K562 (cell line): ENCODE measurements around the gene PUSL1. TPM values are rescaled to one million over a fixed set of nuclear protein-coding genes. Genes with fewer than 3 reads are reported as not detected.
A peak's percentile ranks its signal among the peaks of the same experiment; 100 is the strongest.

ENCODE experiments used
- CTCFL ChIP-seq: IDR thresholded peaks from 2 replicates; pipeline ENCODE4 v1.6.1; 2011; ENCODE audit warnings: borderline replicate concordance, low read depth, mild to moderate bottlenecking, moderate library complexity, low read length; ENCODE audit not compliant: insufficient read depth, poor library complexity, severe bottlenecking
- YY1 ChIP-seq, 3 experiments: IDR thresholded peaks; 2 replicates each; pipeline ENCODE4 v1.6.1; 2011; ENCODE audit warnings: low read length in 2 of 3, mild to moderate bottlenecking in 2 of 3, moderate library complexity in 2 of 3, borderline replicate concordance in 1 of 3, control low read depth in 1 of 3, low read depth in 1 of 3; ENCODE audit not compliant: insufficient read depth in 3 of 3, insufficient replicate concordance in 2 of 3, control insufficient read depth in 1 of 3, insufficient read length in 1 of 3; ENCODE audit errors: extremely low read depth in 1 of 3
- ZNF740 ChIP-seq, 3 experiments: fragments of 200-800 bp in 1 of 3; sonication (Bioruptor generic) in 1 of 3; sonication (generic) in 1 of 3; formaldehyde crosslinking in 1 of 3; IDR thresholded peaks; 2 replicates each; pipeline versions ENCODE4 v1.6.1 to v1.8.0; 2016 to 2022; ENCODE audit warnings: mild to moderate bottlenecking in 2 of 3, missing compliant biosample characterization in 2 of 3, missing genetic modification characterization in 2 of 3, missing genetic modification reagents in 1 of 3
- polyA plus RNA-seq, 8 experiments: library from polyadenylated mRNA; depleted of rRNA in 4 of 8; stranded (reverse) in 5 of 8; unstranded in 3 of 8; fragments of >200 nt; fragmentation: Nextera tagmentation in 2 of 8; fragmentation: Illumina TruSeq in 1 of 8; extraction: Ambion mirVana in 2 of 8; extraction: Trizol in 1 of 8; gene quantifications; 2 replicates each; pipeline versions ENCODE4 v1.2.1 to v1.2.3, GENCODE V29; 2011 to 2014; ENCODE audit warnings: inconsistent platforms in 1 of 8, missing spikeins in 1 of 8
- total RNA-seq, 7 experiments: library from RNA; depleted of rRNA in 6 of 7; stranded (reverse); fragments of >200 nt in 6 of 7; fragmentation: Illumina TruSeq in 2 of 7; extraction: Trizol in 2 of 7; gene quantifications; 2 replicates each; pipeline versions ENCODE4 v1.2.1 to v1.2.3, GENCODE V29; 2011 to 2021; ENCODE audit warnings: low replicate concordance in 1 of 7

Gene PUSL1
- total and polyA plus RNA-seq, 9 of the 15 experiments (the other 6 are each of a cell fraction or from before 2014, with no cell fraction given), result 0.62 to 86.9 (median 13.6) TPM

DNA sequence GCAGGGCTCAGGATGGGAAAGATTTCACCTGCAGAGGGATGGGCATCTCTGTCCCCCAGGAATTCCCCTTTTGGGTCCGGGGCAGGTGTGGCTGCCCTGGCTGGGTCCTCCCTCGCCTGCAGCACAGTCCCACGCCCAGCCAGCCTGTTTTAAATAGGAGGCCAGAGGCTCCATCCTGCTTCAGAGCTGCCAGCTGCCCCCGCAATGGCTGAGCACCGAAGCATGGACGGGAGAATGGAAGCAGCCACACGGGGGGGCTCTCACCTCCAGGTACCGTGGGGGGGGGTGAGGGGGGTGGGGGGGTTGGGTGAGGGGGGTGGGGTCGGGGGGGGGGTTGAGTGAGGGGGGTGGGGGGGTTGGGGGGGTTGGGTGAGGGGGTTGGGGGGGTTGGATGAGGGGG, 24.6 kb upstream of the PUSL1 start (continued):
- TF ChIP-seq ZNF740 (CRISPR knock-in tag; IDR thresholded peaks at IDR 0.05) (peak; percentile 87), ZNF740 (tag; IDR thresholded peaks at IDR 0.05) (peak in 1 of 2 experiments; percentile 76; a peak in 1 of 4 replicates), CTCFL (peak; percentile 43), YY1 (IDR thresholded peaks at IDR 0.05; ENCODE audit: borderline replicate concordance in 1 of 3, control insufficient read depth in 1 of 3, extremely low read depth in 1 of 3, insufficient read depth in 3 of 3, insufficient read length in 1 of 3, insufficient replicate concordance in 2 of 3, low read depth in 1 of 3, low read length in 2 of 3) (peak in 1 of 3 experiments; percentile 68)
